C4-2B (cell line): ENCODE measurements around the gene EXOC3L4.

Experiments used
- ZFX ChIP-seq: fragments of 450-650 bp; IDR thresholded peaks from 2 replicates; pipeline ENCODE4 v1.6.1; 2017
- TF ChIP-seq, protein P1 (sequence below): fragments of 450-650 bp; conservative IDR thresholded peaks from 2 replicates; pipeline ENCODE4 v1.5.1; 2017; ENCODE audit warnings: mild to moderate bottlenecking

DNA sequence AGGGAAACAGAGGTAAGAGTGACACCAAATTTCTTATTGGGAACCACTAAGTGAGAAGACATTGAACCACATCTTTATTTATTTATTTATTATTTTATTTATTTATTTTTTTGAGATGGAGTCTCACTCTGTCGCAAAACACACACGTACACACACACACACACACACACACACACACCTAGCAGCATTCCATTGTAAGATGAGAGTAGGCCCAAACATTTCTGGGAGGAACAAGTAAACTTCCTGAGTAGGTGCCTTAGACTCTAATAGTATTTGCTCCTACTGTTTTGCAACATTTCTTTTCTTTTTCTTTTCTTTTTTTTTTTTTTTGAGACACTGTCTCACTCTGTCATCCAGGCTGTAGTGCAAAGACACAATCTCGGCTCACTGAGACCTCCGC lies 30.1 kb upstream of the EXOC3L4 start:
- TF ChIP-seq ZFX, result no peak
- TF ChIP-seq, protein P1, sequence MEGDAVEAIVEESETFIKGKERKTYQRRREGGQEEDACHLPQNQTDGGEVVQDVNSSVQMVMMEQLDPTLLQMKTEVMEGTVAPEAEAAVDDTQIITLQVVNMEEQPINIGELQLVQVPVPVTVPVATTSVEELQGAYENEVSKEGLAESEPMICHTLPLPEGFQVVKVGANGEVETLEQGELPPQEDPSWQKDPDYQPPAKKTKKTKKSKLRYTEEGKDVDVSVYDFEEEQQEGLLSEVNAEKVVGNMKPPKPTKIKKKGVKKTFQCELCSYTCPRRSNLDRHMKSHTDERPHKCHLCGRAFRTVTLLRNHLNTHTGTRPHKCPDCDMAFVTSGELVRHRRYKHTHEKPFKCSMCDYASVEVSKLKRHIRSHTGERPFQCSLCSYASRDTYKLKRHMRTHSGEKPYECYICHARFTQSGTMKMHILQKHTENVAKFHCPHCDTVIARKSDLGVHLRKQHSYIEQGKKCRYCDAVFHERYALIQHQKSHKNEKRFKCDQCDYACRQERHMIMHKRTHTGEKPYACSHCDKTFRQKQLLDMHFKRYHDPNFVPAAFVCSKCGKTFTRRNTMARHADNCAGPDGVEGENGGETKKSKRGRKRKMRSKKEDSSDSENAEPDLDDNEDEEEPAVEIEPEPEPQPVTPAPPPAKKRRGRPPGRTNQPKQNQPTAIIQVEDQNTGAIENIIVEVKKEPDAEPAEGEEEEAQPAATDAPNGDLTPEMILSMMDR, result no peak
